ENCODE measurements around the gene SLC26A6.

DNA sequence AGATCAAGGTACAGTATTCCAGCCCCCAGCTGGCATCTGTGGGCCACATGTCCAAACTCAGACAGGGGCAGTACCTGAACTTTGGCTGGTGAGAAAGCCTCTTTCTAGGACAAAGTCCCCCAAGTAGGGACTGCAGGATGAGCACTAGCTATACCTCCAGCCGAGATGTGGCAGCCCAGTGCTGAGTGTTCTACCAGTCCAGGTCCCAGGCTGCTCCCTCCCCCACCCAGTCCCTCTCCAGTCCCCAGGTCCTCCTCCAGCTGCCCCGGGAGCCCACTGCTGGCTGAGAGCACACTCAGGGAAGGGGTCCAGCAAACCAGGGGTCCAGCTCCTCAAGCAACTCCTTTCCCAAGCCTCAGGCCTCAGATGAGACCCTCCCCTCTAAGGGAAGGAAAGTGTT lies 1.5 kb downstream of the SLC26A6 start:
- no peak for TF ChIP-seq IKZF2 (IDR thresholded peaks at IDR 0.05)
- TF ChIP-seq CEBPB (IDR thresholded peaks at IDR 0.05; ENCODE audit: borderline replicate concordance in 1 of 2, low read depth in 2 of 2, low read length in 2 of 2): no peak
- TF ChIP-seq ZBTB11 (CRISPR knock-in tag; IDR thresholded peaks at IDR 0.05): no peak
- no peak for TF ChIP-seq ELK1 (IDR thresholded peaks at IDR 0.05; ENCODE audit: low read depth, low read length)
